NCI-H1930 (cell line): ENCODE results near the gene SOX13.
A peak's percentile ranks its signal among the peaks of the same experiment; 100 is the strongest.
"Not testable (repeated sequence)": the region's sequence is repeated elsewhere in the genome, so short reads cannot be mapped to it uniquely, and the experiment has no call there.

Source experiments
- DNase-seq, 2 experiments: peaks; one replicate each; lab custom pipeline; 2025; lab: John Stamatoyannopoulos, UW

The SOX13 gene

GRCh38 chr1:204087893-204088528, 15.1 kb downstream of the SOX13 start:
- no peak for DNase-seq

GRCh38 chr1:204088596-204088995, 15.7 kb downstream of the SOX13 start:
- DNase-seq, result no peak

GRCh38 chr1:204089044-204089751, 16.3 kb downstream of the SOX13 start:
- DNase-seq, result no peak

GRCh38 chr1:204090132-204090531, 17.2 kb downstream of the SOX13 start:
- DNase-seq, result not testable (repeated sequence)

GRCh38 chr1:204091066-204091465, 18.2 kb downstream of the SOX13 start:
- no peak for DNase-seq

- DNase-seq, result no peak
Measured at GRCh38 chr1:204091787-204092312, 18.9 kb downstream of the SOX13 start.

- DNase-seq, result no peak
Measured at GRCh38 chr1:204092632-204093420, 19.9 kb downstream of the SOX13 start.

- DNase-seq, result no peak
Measured at GRCh38 chr1:204093421-204093717, 20.5 kb downstream of the SOX13 start.

- no peak for DNase-seq
Measured at GRCh38 chr1:204093781-204094180, 20.9 kb downstream of the SOX13 start.

GRCh38 chr1:204094313-204094729, 21.4 kb downstream of the SOX13 start:
- no peak for DNase-seq

- no peak for DNase-seq
Measured at GRCh38 chr1:204094856-204095634, 22.1 kb downstream of the SOX13 start.

- DNase-seq, result no peak
Measured at GRCh38 chr1:204096931-204097330, 24.0 kb downstream of the SOX13 start.

- DNase-seq, result no peak
Measured at GRCh38 chr1:204098683-204099082, 25.8 kb downstream of the SOX13 start.

GRCh38 chr1:204099754-204100153, 26.8 kb downstream of the SOX13 start:
- not testable (repeated sequence) for DNase-seq

- DNase-seq, result peak in 1 of 2 experiments; percentile 42
Measured at GRCh38 chr1:204102029-204102611, 29.2 kb downstream of the SOX13 start.

- no peak for DNase-seq
Measured at GRCh38 chr1:204102739-204103430, 30.0 kb downstream of the SOX13 start.

GRCh38 chr1:204103431-204103741, 30.5 kb downstream of the SOX13 start:
- no peak for DNase-seq

GRCh38 chr1:204104331-204105130, 31.6 kb downstream of the SOX13 start:
- no peak for DNase-seq

GRCh38 chr1:204105131-204105515, 32.2 kb downstream of the SOX13 start:
- DNase-seq, result no peak

- no peak for DNase-seq
Measured at GRCh38 chr1:204106825-204107224, 33.9 kb downstream of the SOX13 start.
